Stimulated activated CD4-positive, alpha-beta T cell treated with anti-CD3 and anti-CD28 coated beads, Interleukin-4, amount 100 ng/mL, for 1 hour (primary cell): ENCODE data around the gene AKAP4.

ENCODE experiments used
- DNase-seq: peaks from one replicate; pipeline ENCODE4 v3.0.0-alpha.2; 2020

AKAP4 gene, protein sequence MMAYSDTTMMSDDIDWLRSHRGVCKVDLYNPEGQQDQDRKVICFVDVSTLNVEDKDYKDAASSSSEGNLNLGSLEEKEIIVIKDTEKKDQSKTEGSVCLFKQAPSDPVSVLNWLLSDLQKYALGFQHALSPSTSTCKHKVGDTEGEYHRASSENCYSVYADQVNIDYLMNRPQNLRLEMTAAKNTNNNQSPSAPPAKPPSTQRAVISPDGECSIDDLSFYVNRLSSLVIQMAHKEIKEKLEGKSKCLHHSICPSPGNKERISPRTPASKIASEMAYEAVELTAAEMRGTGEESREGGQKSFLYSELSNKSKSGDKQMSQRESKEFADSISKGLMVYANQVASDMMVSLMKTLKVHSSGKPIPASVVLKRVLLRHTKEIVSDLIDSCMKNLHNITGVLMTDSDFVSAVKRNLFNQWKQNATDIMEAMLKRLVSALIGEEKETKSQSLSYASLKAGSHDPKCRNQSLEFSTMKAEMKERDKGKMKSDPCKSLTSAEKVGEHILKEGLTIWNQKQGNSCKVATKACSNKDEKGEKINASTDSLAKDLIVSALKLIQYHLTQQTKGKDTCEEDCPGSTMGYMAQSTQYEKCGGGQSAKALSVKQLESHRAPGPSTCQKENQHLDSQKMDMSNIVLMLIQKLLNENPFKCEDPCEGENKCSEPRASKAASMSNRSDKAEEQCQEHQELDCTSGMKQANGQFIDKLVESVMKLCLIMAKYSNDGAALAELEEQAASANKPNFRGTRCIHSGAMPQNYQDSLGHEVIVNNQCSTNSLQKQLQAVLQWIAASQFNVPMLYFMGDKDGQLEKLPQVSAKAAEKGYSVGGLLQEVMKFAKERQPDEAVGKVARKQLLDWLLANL

DNA sequence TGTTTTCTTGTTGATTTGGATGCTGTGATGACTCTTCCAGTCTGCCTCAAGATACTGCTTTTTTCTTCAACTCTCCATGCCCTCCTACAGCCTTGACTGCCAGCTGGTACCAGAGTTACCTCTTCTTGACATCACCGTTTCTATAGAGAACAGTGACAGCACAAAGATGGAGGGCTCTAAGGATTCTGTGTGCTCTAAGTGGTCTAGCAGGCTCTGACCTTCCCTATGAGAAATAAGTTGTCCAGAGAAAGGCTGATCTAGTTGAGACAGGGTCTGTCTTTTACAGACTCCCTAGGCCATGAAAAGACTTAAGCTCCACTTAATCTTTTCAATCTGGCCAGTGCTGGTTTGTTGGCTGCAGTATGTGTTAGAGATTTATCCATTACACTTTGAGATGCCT, at the start of gene AKAP4:
Gene AKAP4 (minus strand): TSS at position 101 of the 400 bp plus-strand sequence. CDS start 118 bp downstream, outside the sequence.
- DNase-seq: no peak

DNA sequence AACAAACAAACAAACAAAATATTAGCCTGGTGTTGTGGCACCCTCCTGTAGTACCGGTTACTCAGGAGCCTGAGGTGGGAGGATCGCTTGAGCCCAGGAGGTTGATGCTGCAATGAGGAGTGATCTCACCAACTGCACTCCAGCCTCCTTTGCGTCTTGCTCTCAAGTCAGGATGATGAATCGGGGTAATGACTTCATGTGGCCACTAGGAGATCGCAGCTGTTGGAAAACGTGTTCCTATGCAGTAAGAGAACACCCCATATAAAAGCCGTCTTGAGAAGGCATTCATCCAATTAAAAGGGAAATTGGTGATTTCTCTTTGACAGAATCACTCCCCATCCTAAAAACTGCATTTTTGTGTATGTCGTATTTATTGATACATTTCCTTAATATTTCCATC, 10.7 kb upstream of the AKAP4 start:
- DNase-seq: no peak

DNA sequence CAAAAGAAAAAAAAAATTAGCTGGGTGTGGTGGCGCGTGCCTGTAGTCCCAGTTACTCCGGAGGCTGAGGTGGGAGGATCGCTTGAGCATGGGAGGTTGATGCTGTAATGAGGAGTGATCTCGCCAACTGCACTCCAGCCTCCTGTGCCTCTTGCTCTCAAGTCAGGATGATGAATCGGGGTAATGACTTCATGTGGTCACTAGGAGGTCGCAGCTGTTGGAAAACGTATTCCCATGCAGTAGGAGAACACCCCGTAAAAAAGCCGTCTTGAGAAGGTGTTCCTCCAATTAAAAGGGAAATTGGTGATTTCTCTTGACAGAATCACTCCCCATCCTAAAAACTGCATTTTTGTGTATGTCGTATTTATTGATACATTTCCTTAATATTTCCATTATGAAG, 5.9 kb upstream of the AKAP4 start:
- no peak for DNase-seq

DNA sequence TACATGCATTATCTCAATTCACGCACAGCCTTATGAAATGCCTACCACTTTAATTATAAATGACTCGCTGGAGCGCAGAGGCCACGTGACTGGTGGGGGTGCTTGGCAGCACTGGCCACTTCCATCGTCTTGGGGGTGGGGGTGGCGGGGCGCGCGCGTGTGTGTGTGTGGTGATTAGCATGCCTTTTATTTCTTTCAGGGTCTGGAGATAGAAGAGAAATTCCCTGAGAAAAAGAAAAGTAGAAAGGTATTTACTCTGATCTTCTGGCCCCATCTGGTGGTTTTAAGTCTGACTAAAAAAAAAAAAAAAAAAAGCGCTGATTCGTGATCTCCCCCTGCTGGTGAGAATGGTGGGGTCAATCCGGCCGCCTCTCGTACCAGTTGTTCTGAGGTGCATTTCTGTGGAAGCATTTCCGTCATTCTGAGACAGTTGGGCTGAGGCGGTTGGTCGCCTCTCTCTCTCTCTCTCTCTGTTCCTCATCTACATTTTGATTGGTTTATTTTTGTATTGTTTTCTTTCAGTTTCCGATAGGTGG, 3.6 kb upstream of the AKAP4 start, which contains the start of gene CCNB3:
Gene CCNB3 (plus strand): TSS at position 402 of the 536 bp plus-strand sequence. CDS start 80,399 bp downstream, outside the sequence.
- DNase-seq: peak; percentile 72

DNA sequence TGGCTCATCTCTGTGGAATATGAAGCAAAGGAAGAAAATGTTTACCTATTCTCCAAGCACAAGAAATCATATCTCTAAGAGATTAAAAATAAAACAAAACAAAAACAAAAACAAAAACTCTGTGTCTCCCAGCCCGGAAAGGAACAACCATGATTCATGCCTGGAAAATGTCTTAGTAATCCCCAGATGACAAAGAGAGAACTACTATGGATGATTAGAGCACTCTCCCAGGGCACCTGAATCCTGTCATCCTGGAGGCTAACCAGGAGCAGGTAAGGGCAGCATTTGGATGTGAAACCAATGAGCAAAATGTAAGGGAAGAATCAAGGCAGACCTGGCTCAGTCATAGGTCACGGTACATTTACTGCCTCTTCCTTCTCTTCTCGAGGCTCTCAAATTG, 1.7 kb upstream of the AKAP4 start:
- DNase-seq: no peak

DNA sequence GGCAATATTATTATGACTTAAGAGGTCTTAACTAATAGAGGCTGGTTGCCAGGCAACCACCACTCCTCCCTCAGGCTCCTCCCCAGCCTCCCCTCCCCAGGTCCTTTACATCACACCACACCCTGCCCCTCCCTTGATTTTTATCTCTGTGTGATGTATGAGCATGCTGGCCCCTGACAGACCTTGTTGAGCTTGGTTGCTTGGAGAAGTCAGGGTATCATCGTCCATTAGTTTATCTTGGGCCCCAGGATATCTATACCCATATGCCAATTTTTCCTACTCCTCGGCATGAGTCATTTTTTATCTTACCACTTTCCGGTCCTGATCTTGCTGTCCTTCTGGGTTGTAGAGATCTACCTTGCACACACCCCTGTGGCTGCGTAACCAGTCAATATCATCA, 2.5 kb downstream of the AKAP4 start:
- DNase-seq: no peak

DNA sequence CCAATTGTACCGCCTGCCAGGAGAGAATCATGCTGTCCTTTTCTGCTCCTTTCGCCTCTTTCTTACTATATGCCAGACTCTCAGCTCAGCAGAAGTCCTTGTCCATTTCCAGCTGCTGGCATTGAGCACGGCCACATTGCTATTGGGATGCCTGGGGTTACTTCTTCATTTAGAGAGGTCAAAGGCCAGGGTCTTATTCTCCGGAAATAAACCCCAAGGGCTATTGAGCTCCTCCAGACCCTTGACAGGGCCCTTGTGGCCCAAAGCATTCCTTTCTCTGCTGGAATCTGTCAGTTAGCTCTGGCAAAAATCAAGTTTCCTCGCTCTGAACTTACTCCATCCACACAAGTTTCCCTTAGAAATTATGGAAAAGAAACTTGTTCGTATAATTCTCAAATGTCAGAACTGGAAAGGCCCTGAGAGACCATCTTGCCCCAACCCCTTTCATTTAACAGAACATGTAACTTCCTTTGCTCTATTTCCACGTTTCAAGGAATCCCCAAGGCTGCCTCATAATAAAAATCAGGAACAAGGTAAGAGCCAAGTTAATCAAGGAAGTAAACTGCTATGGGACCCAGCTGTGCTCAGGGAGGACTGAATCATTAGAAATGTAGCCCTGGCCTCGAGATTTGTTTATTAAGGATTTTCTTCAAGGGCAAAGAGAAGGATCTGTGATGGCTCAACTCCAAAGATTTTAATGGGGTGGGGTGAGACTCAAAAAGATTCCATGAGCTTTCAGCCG, 11.8 kb downstream of the AKAP4 start:
- no peak for DNase-seq

DNA sequence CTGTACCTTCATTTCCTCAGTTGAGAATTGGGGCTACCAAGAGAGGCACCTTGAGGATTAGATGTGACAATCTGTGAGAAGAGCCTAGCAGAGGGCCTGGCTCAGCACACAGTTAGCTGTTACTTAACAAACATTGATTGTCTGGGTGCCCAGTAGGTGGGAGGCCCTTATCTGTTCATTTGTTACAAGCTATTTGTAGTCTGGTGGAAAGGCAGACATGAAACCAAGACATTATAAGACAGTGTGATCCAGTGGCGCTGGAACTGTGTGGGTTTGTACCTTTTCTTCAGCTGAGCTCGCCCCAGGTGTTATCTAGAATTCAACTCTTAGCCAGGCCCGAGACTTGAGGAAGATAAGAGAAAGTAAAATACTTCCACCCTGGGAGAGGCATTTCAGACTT, 16.9 kb downstream of the AKAP4 start:
- DNase-seq: no peak

DNA sequence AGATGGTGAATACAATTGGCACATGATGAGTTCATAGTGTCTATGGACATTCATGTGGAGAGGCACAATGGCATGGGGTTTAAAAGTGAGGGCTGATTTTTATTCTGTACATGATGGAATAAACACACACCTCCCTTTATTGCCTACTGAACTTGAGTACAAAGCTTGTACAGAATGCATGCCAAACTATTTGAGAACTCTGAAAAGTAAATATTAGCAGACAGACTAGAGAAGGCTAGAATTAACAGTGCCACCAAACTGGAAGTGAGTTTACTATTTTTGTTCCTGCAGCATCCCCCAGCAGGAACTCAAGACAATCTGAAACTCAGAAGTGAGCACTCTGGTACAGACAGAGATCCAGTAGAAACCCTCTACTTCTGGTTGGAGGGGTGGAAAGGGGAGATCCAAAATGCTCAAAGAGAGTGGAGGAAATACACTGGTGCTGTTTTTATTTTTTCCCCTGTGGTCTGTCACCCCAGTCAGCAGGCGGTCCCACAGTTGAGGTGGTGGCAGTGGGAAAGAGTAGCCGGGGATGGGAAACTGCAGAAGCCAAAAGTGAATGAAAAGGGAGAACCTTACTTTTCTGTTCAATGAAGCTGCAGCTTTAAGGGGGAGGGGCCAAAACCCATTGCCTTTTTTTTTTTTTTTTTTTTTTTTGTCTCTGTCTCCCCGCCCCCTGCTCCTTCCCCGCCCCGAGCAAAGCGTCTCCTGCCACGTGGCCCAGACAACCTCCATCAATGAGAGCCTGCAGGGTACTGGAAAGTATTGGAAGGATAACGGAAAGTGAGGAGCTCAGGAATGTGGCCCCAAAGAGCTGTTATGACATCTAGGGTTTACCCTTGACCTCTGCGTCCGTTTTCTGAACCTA, 20.5 kb downstream of the AKAP4 start:
- DNase-seq: no peak

DNA sequence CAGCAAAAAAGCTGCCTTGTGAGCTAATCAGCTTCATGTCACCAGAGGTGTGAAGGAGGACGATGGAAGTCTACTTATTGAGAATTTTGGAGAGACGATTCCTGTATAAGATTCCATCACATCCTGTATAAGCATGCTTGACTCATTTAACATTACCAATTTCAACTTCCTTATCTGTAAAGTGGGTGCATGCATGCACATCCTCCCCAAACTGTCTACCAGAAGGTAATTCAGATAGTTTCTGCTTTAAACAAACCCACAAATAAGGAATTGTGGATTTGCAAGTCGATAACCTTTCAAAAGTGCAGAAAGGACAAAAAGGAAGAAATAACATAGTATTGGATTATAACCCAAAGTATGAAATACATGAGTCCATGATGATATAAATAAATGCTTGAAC, 31.1 kb downstream of the AKAP4 start:
- DNase-seq: no peak

DNA sequence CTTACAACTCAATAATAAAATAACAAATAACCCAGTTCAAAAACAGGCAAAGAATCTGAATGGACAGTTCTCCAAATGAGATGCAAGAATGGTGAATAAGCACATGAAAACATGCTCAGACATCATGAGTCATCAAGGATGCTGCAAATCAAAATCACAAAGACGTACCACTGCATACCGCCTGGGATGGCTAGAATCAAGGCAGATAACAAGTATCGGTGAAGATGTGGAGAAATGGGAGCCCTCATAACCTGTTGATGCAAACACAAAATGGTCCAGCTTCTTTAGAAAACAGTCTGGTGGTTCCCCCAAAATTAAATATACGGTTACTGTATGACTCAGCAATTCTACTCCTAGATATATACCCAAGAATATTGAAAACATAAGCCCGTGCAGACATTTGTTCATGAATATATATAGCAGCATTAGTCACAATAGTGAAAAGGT, 32.5 kb downstream of the AKAP4 start:
- no peak for DNase-seq

DNA sequence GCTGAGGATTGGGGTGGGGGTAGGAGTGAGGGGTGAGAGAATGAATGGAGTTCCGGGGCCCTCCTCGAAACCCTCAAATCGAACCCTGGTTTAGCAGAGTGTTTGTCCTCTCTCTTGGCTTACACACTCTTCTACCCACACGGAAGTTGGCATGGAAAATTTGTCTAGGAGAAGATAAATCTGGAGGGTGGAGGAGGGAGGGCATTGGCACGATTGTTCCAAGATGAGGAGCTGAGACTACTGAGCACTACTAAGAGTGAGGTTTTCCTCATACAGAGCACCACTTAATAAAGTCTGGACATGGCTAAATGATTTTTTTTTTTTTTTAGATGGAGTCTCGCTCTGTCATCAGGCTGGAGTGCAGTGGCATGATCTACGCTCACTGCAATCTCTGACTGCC, 33.4 kb downstream of the AKAP4 start:
- no peak for DNase-seq

DNA sequence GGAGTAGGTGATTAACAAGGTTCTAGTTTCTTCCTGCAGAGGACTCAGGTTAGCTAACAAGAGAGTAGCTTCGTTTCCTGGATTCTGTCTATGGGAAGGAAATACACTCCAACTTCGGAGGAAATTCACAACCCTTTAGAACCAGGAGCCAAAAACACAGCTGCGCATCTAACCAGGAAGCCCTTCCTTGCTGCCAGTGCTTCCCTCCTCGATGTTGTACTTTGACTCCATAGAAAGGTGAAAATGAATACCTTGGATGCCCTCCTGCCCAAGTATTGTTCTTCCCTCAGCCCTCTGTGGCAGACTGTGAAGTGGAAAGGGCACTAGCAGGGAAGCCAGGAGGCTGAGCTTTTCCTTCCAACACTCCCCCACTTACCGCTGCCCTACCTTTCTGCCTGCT, 35.1 kb downstream of the AKAP4 start:
- DNase-seq: no peak

DNA sequence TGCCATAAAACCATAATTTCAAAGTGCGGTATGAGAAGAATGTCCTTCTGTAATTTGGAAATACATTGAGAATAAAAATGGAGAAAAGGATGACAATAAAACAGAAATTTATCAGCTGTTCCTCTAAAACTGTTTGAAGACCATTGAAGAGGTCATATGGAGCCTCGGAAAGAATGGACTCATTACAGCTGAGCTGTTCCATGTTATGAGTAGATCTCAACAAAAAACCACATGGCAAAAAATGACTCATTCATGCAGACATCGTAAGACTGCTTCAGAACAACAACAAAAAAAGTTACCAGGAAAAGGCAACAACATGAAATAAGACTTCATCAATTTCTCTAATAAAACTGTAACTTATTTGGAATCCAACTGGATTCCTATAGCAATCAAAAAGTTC, 39.7 kb downstream of the AKAP4 start:
- no peak for DNase-seq

DNA sequence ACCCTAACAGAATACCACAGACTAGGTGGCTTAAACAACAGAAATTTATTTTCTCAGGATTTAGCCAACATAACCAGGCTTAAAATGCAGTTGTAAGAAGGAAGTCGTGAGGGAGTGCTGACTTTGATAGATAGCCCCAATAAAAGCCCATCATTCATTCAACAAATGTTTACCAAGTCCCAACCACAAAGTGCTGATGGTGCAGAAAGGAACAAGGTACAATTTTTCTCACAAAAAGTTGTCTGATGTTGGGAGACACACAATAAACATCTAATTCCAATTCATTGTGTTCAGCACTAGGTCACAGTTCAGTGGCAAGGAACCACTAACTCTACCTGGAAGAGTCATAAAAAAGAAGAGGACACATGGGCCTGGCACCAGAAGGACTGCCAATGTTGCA, 42.2 kb downstream of the AKAP4 start:
- DNase-seq: no peak

DNA sequence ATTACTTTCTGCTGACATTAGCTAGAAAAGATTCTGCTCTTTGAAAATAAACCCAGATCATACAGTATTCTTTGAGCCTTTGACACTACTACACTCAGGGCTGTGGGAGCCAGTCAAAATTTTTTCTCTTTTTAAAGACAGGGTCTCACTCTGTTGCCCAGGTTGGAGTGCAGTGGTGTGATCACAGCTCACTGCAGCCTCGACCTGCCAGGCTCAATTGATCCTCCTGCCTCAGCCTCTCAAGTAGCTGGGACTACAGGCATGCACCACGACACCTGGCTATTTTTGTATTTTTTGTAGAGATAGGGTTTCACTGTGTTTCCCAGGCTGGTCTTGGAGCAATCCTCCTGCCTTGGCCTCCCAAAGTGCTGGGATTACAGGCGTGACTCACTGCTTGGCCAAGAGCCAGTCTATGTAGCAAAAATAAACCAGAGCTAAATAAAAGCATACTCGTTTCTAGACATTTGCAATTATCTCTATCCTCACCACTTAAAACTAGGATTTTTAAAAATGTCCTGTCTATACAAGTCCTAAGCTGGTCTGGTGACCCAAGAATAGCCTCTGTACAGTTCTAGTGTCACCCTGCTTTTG, 43.2 kb downstream of the AKAP4 start:
- DNase-seq: no peak

DNA sequence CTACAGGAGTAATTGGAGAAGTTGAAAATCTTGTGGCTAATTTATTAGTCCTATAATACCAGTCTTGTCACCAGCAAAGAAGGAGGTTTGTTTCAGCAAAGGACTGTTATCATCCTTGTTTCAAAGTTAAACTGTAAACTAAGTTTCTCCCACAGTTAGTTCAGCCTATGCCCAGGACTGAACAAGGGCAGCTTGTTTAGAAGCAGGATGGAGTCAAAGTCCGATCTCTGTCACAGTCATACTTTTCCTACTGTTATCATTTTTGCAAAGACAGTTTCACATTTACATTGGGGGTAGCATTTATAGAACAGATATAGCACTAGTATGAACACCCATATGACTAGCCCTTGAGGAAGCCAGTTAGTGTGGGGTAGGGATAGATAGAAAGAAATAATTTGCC, 46.4 kb downstream of the AKAP4 start:
- no peak for DNase-seq

DNA sequence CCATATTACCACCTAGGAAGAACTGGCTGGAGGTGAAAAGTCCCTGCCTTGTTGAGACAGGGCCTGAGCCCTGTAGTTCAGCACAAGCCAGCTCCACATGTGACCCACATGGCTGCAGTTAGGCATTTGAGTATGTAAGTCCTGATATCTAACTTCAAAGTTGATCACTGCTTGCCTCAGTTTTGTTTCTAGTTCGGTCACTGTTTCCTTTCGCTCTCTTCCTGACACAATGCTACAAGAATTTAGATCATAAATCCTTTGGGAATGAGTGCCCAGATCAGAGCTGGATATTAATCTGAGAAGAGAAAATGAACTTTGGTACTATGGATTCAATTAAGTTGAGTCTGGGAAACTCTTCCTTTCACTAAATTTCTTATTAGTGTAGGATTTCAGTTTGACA, 48.4 kb downstream of the AKAP4 start:
- no peak for DNase-seq

DNA sequence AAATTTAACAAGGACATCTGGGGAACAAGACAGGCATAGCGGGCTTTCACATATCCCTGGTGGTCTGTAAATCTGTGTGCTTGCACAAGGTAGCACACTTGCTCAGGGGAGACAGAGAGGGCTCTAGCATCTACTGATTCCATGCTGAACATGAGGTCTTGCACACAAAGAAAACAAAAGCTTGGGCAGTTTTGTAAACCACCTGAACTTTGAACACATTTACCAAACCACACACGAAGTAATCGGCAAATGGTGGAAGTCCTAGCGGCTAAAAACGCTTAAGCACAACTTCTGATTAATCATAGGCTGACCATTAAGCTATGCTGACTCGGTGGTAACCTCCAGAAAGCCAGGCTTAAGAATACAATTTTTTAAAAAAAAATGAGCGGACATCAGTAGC, 52.8 kb downstream of the AKAP4 start:
- DNase-seq: no peak
